HEK293 (cell line): ENCODE measurements around the gene ABCA7.

Experiments
- BCL11A ChIP-seq: fragments of 450-650 bp; formaldehyde crosslinking; IDR thresholded peaks from 2 replicates; pipeline ENCODE4 v1.5.1; 2016; ENCODE audit warnings: low read depth, missing biosample characterization, missing genetic modification characterization
- GLI2 ChIP-seq: fragments of 450-650 bp; formaldehyde crosslinking; IDR thresholded peaks from 2 replicates; pipeline ENCODE4; 2017; ENCODE audit warnings: missing biosample characterization, missing genetic modification characterization, low read depth, borderline replicate concordance
- HOXA7 ChIP-seq: sonication (generic); formaldehyde crosslinking; IDR thresholded peaks from 2 replicates; pipeline ENCODE4 v1.8.1; 2022; ENCODE audit warnings: missing genetic modification reagents, borderline replicate concordance
- KLF16 ChIP-seq: fragments of 450-650 bp; formaldehyde crosslinking; IDR thresholded peaks from 2 replicates; pipeline ENCODE4 v1.5.1; 2017; ENCODE audit warnings: missing biosample characterization, missing genetic modification characterization
- OSR2 ChIP-seq: fragments of 450-650 bp; formaldehyde crosslinking; IDR thresholded peaks from 2 replicates; pipeline ENCODE4 v1.5.1; 2016; ENCODE audit warnings: missing biosample characterization, missing genetic modification characterization
- SP2 ChIP-seq: fragments of 450-650 bp; formaldehyde crosslinking; IDR thresholded peaks from 2 replicates; pipeline ENCODE4 v1.5.1; 2016; ENCODE audit warnings: missing biosample characterization, missing genetic modification characterization
- YY2 ChIP-seq: fragments of 450-650 bp; formaldehyde crosslinking; IDR thresholded peaks from 2 replicates; pipeline ENCODE4 v1.5.1; 2016; ENCODE audit warnings: missing biosample characterization, missing genetic modification characterization
- ZBTB20 ChIP-seq: fragments of 450-650 bp; formaldehyde crosslinking; IDR thresholded peaks from 2 replicates; pipeline ENCODE4 v1.5.1; 2016; ENCODE audit warnings: missing biosample characterization, missing genetic modification characterization
- ZBTB7A ChIP-seq: fragments of 450-650 bp; formaldehyde crosslinking; IDR thresholded peaks from 2 replicates; pipeline ENCODE4 v1.5.1; 2016; ENCODE audit warnings: low read depth, missing biosample characterization, missing genetic modification characterization
- ZEB2 ChIP-seq: fragments of 450-650 bp; formaldehyde crosslinking; IDR thresholded peaks from 2 replicates; pipeline ENCODE4 v1.5.1; 2016; ENCODE audit warnings: missing biosample characterization, missing genetic modification characterization
- ZFHX2 ChIP-seq: fragments of 450-650 bp; formaldehyde crosslinking; conservative IDR thresholded peaks from 2 replicates; pipeline ENCODE4 v1.5.1; 2016; ENCODE audit warnings: missing biosample characterization, missing genetic modification characterization
- ZNF10 ChIP-seq: fragments of 450-650 bp; formaldehyde crosslinking; IDR thresholded peaks from 2 replicates; pipeline ENCODE4 v1.5.1; 2017; ENCODE audit warnings: missing biosample characterization, missing genetic modification characterization
- ZNF2 ChIP-seq: fragments of 450-650 bp; formaldehyde crosslinking; IDR thresholded peaks from 2 replicates; pipeline ENCODE4 v1.5.1; 2016; ENCODE audit warnings: missing biosample characterization, missing genetic modification characterization
- ZNF23 ChIP-seq: fragments of 450-650 bp; formaldehyde crosslinking; IDR thresholded peaks from 2 replicates; pipeline ENCODE4 v1.5.1; 2016; ENCODE audit warnings: missing biosample characterization, missing genetic modification characterization, borderline replicate concordance
- ZNF24 ChIP-seq: fragments of 450-650 bp; formaldehyde crosslinking; IDR thresholded peaks from 2 replicates; pipeline ENCODE4 v1.5.1; 2016; ENCODE audit warnings: missing biosample characterization, missing genetic modification characterization
- ZNF248 ChIP-seq: fragments of 450-650 bp; formaldehyde crosslinking; IDR thresholded peaks from 2 replicates; pipeline ENCODE4 v1.5.1; 2017; ENCODE audit warnings: missing biosample characterization, missing genetic modification characterization
- ZNF335 ChIP-seq: fragments of 450-650 bp; formaldehyde crosslinking; conservative IDR thresholded peaks from 2 replicates; pipeline ENCODE4 v1.5.1; 2016; ENCODE audit warnings: missing biosample characterization, missing genetic modification characterization
- ZNF341 ChIP-seq: fragments of 450-650 bp; formaldehyde crosslinking; IDR thresholded peaks from 2 replicates; pipeline ENCODE4; 2016; ENCODE audit warnings: low read depth, missing biosample characterization, missing genetic modification characterization
- ZNF473 ChIP-seq: fragments of 450-650 bp; formaldehyde crosslinking; IDR thresholded peaks from 2 replicates; pipeline ENCODE4 v1.5.1; 2017; ENCODE audit warnings: missing biosample characterization, missing genetic modification characterization
- ZNF529 ChIP-seq: fragments of 450-650 bp; formaldehyde crosslinking; IDR thresholded peaks from 2 replicates; pipeline ENCODE4 v1.5.1; 2017; ENCODE audit warnings: missing genetic modification characterization, missing biosample characterization; ENCODE audit not compliant: insufficient replicate concordance
- ZNF561 ChIP-seq: fragments of 450-650 bp; IDR thresholded peaks from 2 replicates; pipeline ENCODE4 v1.5.1; 2018; ENCODE audit warnings: missing biosample characterization, missing genetic modification characterization, borderline replicate concordance
- ZNF654 ChIP-seq: fragments of 450-650 bp; formaldehyde crosslinking; IDR thresholded peaks from 2 replicates; pipeline ENCODE4 v1.5.1; 2016; ENCODE audit warnings: low read depth, missing biosample characterization, missing genetic modification characterization
- ZNF660 ChIP-seq: fragments of 450-650 bp; IDR thresholded peaks from 2 replicates; pipeline ENCODE4 v1.5.1; 2018; ENCODE audit warnings: missing biosample characterization, mild to moderate bottlenecking, missing genetic modification characterization
- ZNF677 ChIP-seq: fragments of 450-650 bp; IDR thresholded peaks from 2 replicates; pipeline ENCODE4 v1.5.0; 2018; ENCODE audit warnings: missing biosample characterization, mild to moderate bottlenecking, missing genetic modification characterization, moderate library complexity
- ZNF785 ChIP-seq: fragments of 450-650 bp; formaldehyde crosslinking; IDR thresholded peaks from 2 replicates; pipeline ENCODE4 v1.5.1; 2016; ENCODE audit warnings: missing biosample characterization, missing genetic modification characterization
- ZNF792 ChIP-seq: fragments of 450-650 bp; formaldehyde crosslinking; IDR thresholded peaks from 2 replicates; pipeline ENCODE4 v1.5.1; 2016; ENCODE audit warnings: missing biosample characterization, missing genetic modification characterization
- TF ChIP-seq, protein P1 (sequence below): fragments of 450-650 bp; formaldehyde crosslinking; IDR thresholded peaks from 2 replicates; pipeline ENCODE4 v1.5.1; 2017; ENCODE audit warnings: missing biosample characterization, mild to moderate bottlenecking, missing genetic modification characterization, moderate library complexity
- TF ChIP-seq, protein P2 (sequence below): fragments of 450-650 bp; formaldehyde crosslinking; conservative IDR thresholded peaks from 2 replicates; pipeline ENCODE4 v1.5.1; 2016; ENCODE audit warnings: low read depth, missing biosample characterization, missing genetic modification characterization
- TF ChIP-seq, protein P3 (sequence below): fragments of 450-650 bp; formaldehyde crosslinking; IDR thresholded peaks from 2 replicates; pipeline ENCODE4 v1.5.1; 2016; ENCODE audit warnings: missing biosample characterization, missing genetic modification characterization
- TF ChIP-seq, protein P4 (sequence below): fragments of 450-650 bp; formaldehyde crosslinking; IDR thresholded peaks from 2 replicates; pipeline ENCODE4 v1.5.1; 2016; ENCODE audit warnings: missing biosample characterization, missing genetic modification characterization
- TF ChIP-seq, protein P5 (sequence below): fragments of 450-650 bp; formaldehyde crosslinking; IDR thresholded peaks from 2 replicates; pipeline ENCODE4 v1.5.1; 2017; ENCODE audit warnings: missing biosample characterization, missing genetic modification characterization

Gene ABCA7

DNA sequence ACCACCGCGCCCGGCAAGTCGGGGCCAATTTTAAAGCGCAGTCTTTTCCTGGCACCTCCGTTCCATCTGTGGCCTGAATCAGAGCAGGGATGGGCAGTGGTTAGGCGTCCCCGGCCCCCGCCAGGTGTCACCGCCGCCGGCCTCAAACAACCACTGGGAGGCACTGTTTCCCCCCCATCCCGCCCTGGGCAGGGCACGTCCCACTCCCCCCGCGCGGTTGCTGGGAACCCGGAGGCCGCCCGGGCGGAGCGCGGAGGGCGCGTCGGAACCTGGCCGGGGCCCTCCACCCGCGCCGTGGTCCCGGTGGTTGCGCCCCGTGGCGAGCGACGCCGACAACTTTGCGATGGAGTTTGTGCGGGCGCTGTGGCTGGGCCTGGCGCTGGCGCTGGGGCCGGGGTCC, 39.8 kb upstream of the ABCA7 start, which contains the start of gene GRIN3B (continued):
- TF ChIP-seq BCL11A (peak; percentile 85), ZNF341 (tag by site-specific recombination) (peak; percentile 74), ZNF529 (tag by site-specific recombination) (no peak), SP2 (tag by site-specific recombination) (peak; percentile 30), HOXA7 (CRISPR knock-in tag) (no peak), GLI2 (tag by site-specific recombination) (no peak), ZNF248 (tag by site-specific recombination) (no peak), ZEB2 (tag by site-specific recombination) (peak; percentile 81), KLF16 (peak; percentile 47; the same call in 1 of the 2 replicates), ZBTB20 (tag by site-specific recombination) (peak; percentile 9; the same call in 1 of the 2 replicates), ZNF335 (peak; percentile 68), ZNF23 (no peak), ZNF792 (tag by site-specific recombination) (no peak), ZNF660 (tag by site-specific recombination) (peak; percentile 77), ZNF24 (tag by site-specific recombination) (0 out of 2 replicates have a peak, but pooled peaks have one; percentile 40), YY2 (tag by site-specific recombination) (0 out of 2 replicates have a peak, but pooled peaks have one; percentile 26), ZNF473 (tag by site-specific recombination) (no peak), ZNF654 (tag by site-specific recombination) (peak; percentile 52), ZNF677 (no peak), OSR2 (tag by site-specific recombination) (peak; percentile 8; the same call in 1 of the 2 replicates), ZNF561 (tag by site-specific recombination) (peak; percentile 99), ZBTB7A (peak; percentile 93; the same call in 1 of the 2 replicates), ZNF785 (tag by site-specific recombination) (0 out of 2 replicates have a peak, but pooled peaks have one; percentile 92), ZNF2 (tag by site-specific recombination) (peak; percentile 43; the same call in 1 of the 2 replicates), ZFHX2 (peak; percentile 65), ZNF10 (tag by site-specific recombination) (peak; percentile 36)
- TF ChIP-seq, protein P1, sequence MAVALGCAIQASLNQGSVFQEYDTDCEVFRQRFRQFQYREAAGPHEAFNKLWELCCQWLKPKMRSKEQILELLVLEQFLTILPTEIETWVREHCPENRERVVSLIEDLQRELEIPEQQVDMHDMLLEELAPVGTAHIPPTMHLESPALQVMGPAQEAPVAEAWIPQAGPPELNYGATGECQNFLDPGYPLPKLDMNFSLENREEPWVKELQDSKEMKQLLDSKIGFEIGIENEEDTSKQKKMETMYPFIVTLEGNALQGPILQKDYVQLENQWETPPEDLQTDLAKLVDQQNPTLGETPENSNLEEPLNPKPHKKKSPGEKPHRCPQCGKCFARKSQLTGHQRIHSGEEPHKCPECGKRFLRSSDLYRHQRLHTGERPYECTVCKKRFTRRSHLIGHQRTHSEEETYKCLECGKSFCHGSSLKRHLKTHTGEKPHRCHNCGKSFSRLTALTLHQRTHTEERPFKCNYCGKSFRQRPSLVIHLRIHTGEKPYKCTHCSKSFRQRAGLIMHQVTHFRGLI (tag by site-specific recombination): peak; percentile 39; the same call in 1 of the 2 replicates
- TF ChIP-seq, protein P2, sequence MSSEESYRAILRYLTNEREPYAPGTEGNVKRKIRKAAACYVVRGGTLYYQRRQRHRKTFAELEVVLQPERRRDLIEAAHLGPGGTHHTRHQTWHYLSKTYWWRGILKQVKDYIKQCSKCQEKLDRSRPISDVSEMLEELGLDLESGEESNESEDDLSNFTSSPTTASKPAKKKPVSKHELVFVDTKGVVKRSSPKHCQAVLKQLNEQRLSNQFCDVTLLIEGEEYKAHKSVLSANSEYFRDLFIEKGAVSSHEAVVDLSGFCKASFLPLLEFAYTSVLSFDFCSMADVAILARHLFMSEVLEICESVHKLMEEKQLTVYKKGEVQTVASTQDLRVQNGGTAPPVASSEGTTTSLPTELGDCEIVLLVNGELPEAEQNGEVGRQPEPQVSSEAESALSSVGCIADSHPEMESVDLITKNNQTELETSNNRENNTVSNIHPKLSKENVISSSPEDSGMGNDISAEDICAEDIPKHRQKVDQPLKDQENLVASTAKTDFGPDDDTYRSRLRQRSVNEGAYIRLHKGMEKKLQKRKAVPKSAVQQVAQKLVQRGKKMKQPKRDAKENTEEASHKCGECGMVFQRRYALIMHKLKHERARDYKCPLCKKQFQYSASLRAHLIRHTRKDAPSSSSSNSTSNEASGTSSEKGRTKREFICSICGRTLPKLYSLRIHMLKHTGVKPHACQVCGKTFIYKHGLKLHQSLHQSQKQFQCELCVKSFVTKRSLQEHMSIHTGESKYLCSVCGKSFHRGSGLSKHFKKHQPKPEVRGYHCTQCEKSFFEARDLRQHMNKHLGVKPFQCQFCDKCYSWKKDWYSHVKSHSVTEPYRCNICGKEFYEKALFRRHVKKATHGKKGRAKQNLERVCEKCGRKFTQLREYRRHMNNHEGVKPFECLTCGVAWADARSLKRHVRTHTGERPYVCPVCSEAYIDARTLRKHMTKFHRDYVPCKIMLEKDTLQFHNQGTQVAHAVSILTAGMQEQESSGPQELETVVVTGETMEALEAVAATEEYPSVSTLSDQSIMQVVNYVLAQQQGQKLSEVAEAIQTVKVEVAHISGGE: peak; percentile 35; the same call in 1 of the 2 replicates
- TF ChIP-seq, protein P3, sequence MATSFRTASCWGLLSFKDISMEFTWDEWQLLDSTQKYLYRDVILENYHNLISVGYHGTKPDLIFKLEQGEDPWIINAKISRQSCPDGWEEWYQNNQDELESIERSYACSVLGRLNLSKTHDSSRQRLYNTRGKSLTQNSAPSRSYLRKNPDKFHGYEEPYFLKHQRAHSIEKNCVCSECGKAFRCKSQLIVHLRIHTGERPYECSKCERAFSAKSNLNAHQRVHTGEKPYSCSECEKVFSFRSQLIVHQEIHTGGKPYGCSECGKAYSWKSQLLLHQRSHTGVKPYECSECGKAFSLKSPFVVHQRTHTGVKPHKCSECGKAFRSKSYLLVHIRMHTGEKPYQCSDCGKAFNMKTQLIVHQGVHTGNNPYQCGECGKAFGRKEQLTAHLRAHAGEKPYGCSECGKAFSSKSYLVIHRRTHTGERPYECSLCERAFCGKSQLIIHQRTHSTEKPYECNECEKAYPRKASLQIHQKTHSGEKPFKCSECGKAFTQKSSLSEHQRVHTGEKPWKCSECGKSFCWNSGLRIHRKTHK: no peak
- TF ChIP-seq, protein P4, sequence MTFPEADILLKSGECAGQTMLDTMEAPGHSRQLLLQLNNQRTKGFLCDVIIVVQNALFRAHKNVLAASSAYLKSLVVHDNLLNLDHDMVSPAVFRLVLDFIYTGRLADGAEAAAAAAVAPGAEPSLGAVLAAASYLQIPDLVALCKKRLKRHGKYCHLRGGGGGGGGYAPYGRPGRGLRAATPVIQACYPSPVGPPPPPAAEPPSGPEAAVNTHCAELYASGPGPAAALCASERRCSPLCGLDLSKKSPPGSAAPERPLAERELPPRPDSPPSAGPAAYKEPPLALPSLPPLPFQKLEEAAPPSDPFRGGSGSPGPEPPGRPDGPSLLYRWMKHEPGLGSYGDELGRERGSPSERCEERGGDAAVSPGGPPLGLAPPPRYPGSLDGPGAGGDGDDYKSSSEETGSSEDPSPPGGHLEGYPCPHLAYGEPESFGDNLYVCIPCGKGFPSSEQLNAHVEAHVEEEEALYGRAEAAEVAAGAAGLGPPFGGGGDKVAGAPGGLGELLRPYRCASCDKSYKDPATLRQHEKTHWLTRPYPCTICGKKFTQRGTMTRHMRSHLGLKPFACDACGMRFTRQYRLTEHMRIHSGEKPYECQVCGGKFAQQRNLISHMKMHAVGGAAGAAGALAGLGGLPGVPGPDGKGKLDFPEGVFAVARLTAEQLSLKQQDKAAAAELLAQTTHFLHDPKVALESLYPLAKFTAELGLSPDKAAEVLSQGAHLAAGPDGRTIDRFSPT (tag by site-specific recombination): peak; percentile 83
- TF ChIP-seq, protein P5, sequence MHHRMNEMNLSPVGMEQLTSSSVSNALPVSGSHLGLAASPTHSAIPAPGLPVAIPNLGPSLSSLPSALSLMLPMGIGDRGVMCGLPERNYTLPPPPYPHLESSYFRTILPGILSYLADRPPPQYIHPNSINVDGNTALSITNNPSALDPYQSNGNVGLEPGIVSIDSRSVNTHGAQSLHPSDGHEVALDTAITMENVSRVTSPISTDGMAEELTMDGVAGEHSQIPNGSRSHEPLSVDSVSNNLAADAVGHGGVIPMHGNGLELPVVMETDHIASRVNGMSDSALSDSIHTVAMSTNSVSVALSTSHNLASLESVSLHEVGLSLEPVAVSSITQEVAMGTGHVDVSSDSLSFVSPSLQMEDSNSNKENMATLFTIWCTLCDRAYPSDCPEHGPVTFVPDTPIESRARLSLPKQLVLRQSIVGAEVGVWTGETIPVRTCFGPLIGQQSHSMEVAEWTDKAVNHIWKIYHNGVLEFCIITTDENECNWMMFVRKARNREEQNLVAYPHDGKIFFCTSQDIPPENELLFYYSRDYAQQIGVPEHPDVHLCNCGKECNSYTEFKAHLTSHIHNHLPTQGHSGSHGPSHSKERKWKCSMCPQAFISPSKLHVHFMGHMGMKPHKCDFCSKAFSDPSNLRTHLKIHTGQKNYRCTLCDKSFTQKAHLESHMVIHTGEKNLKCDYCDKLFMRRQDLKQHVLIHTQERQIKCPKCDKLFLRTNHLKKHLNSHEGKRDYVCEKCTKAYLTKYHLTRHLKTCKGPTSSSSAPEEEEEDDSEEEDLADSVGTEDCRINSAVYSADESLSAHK (tag by site-specific recombination): peak; percentile 40; the same call in 1 of the 2 replicates
